D721Med (cell line): Measurements from ENCODE around the gene CINP.

Source experiments
- DNase-seq: peaks from one replicate; pipeline ENCODE4 v3.0.0; 2011; ENCODE audit warnings: low spot score; ENCODE audit not compliant: insufficient read length
- FAIRE-seq: peaks from 2 replicates; lab custom pipeline; 2011; peaks lifted over from hg19 to GRCh38; lab: Jason Lieb, UNC
- CTCF ChIP-seq: IDR thresholded peaks from 2 replicates; pipeline ENCODE4 v1.5.1; 2012; ENCODE audit warnings: mild to moderate bottlenecking, control low read depth; ENCODE audit not compliant: insufficient read depth; ENCODE audit errors: missing control alignments

Gene CINP

GRCh38 chr14:102321456-102322422 is 41.0 kb downstream of the CINP start:
- FAIRE-seq, result no peak
- no peak for TF ChIP-seq CTCF

GRCh38 chr14:102320671-102321455 is 41.8 kb downstream of the CINP start:
- DNase-seq (no peak), FAIRE-seq (no peak)

More at GRCh38 chr14:102321456-102322422, 41.0 kb downstream of the CINP start:
- no peak for DNase-seq

GRCh38 chr14:102320033-102320660 is 42.5 kb downstream of the CINP start:
- TF ChIP-seq CTCF, result no peak
- no peak for FAIRE-seq
- no peak for DNase-seq

More at GRCh38 chr14:102320671-102321455, 41.8 kb downstream of the CINP start:
- no peak for TF ChIP-seq CTCF

DNA sequence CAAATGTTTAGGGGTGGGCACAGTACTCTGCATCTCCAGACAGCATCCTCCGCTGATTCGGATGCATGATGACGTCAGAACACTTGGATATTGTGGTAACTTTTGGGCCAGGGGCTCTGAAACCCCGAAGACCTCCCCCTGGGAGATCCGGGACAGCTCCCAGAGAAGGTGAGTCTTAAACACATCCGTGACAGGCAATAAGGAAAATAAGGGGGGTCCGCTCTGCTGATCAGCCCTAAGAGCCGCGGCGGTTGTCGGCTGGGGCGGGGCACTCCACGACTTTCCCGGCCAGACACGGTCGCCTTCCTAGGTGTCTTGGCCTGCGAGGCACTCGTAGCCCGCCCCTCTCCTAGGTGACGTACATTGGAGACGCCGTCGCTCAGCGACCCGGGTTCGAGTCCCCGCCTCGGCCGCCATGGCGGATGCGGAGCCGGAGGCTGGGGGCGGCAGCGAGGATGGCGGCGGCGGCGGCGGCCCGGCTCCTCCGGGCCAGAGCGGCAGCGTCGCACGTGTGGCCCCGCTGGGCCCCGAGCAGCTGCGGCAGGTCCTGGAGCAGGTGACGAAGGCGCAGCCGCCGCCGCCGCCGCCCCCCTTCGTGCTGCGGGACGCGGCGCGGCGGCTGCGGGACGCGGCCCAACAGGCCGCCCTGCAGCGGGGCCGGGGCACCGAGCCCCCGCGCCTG is 43.2 kb downstream of the CINP start, which contains the start of gene ZNF839:
Gene ZNF839 (plus strand): TSS at position 396 of the 682 bp plus-strand sequence. CDS start 20 bp downstream, at position 416.
- FAIRE-seq, result no peak
- no peak for TF ChIP-seq CTCF

DNA sequence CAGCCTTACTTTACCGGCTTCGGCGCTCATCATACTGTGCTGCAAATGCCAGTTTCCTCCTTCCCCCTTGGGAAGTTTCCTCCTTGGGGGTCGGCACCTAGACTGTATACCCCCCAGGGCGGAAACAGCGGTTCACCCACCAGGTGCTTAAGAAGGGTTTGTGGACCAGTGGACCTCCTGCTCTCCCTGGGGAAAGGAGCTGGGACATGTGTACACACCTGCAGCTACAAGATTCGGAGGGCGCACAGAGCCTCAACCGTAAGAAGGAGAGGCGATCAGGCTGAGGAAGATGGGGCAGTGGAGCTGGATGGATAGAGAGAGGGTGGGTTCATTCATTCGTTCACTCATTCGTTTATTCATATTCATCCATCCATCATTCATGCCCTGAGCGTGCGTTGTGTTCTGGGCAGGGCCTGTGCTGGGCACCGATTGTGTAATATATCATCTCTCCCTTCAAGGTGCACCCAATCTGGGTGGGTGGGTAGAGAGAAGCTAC is 43.9 kb downstream of the CINP start:
- FAIRE-seq, result no peak
- no peak for DNase-seq
- no peak for TF ChIP-seq CTCF

More for the DNA sequence above, 43.2 kb downstream of the CINP start, which contains the start of gene ZNF839:
- peak; percentile 86 for DNase-seq
